K562 (cell line): Measurements from ENCODE around the gene PLCL2. TPM values are rescaled to one million over a fixed set of nuclear protein-coding genes. Genes with fewer than 3 reads are reported as not detected.

ENCODE experiments used
- ATAC-seq: fragments of 200-7000 bp; cut with Tn5 transposase; 3 replicates; pipeline ENCODE4 v1.9.1; 2020; ENCODE audit warnings: moderate library complexity
- BruUV-seq: library from RNA; stranded (reverse); fragments of 400-500 nt; replicated peaks from 2 replicates; lab custom pipeline; 2021; lab: Mats Ljungman, UMichigan
- CTCF ChIA-PET: fragments of 300-600 bp; formaldehyde crosslinking; extraction: SDS; loops from one replicate; lab custom pipeline; 2021; ENCODE audit warnings: low intra/inter-chr PET ratio; lab: Yijun Ruan, JAX
- POLR2A ChIA-PET: fragments of 300-600, 350-650 bp; sonication (Branson Sonifier 250); formaldehyde crosslinking; extraction: SDS; loops from one replicate; lab custom pipeline; 2021; ENCODE audit warnings: antibody characterized with exemption, inconsistent platforms; lab: Yijun Ruan, JAX
- DNase-seq, 4 experiments: peaks; one replicate each; pipeline versions ENCODE4 v3.0.0 to v3.0.0-alpha.2; 2011 to 2018; ENCODE audit warnings: low spot score in 3 of 4, mixed read lengths in 3 of 4; ENCODE audit errors: extremely low read depth in 1 of 4
- FAIRE-seq: peaks from 2 replicates; lab custom pipeline; 2011; peaks lifted over from hg19 to GRCh38; lab: Jason Lieb, UNC
- H2AFZ ChIP-seq: 2 replicates; pipeline ENCODE4 v1.6.0; 2011; ENCODE audit warnings: low read depth, low read length, control low read depth, inconsistent platforms
- H3K27ac ChIP-seq: fragments of 200-600 bp; 3 replicates; pipeline ENCODE4 v1.8.0; 2011; ENCODE audit warnings: low read depth, mild to moderate bottlenecking, control low read depth, inconsistent platforms, low read length, moderate library complexity, mixed read lengths; ENCODE audit errors: extremely low read depth
- H3K27me3 ChIP-seq, 2 experiments: fragments of 300-600 bp in 1 of 2; 2 replicates in 1 of 2; 3 replicates in 1 of 2; pipeline versions ENCODE4 v1.6.0 to v1.8.0; 2011; ENCODE audit warnings: inconsistent platforms in 2 of 2, low read length in 2 of 2, mild to moderate bottlenecking in 1 of 2, mixed read lengths in 1 of 2, moderate library complexity in 1 of 2; ENCODE audit not compliant: control insufficient read depth in 2 of 2, insufficient read depth in 2 of 2
- H3K36me3 ChIP-seq: fragments of 300-600 bp; 3 replicates; pipeline ENCODE4 v1.8.0; 2011; ENCODE audit warnings: mild to moderate bottlenecking, low read length, inconsistent platforms; ENCODE audit not compliant: control insufficient read depth, insufficient read depth
- H3K4me1 ChIP-seq, 2 experiments: fragments of 200-600 bp in 1 of 2; replicated peaks in 1 of 2; 2 replicates in 1 of 2; 3 replicates in 1 of 2; pipeline versions ENCODE4 v1.5.1 to v1.8.0; 2011; ENCODE audit warnings: inconsistent platforms in 2 of 2, low read length in 2 of 2, mild to moderate bottlenecking in 1 of 2, mixed read lengths in 1 of 2, moderate library complexity in 1 of 2; ENCODE audit not compliant: control insufficient read depth in 2 of 2, insufficient read depth in 2 of 2
- H3K4me2 ChIP-seq: 2 replicates; pipeline ENCODE4 v1.6.1; 2011; ENCODE audit warnings: low read length, control low read depth, inconsistent platforms, mixed read lengths; ENCODE audit not compliant: insufficient read depth
- H3K4me3 ChIP-seq: fragments of 200-600 bp; sonication (generic), shearing (Covaris generic); 2 replicates; pipeline ENCODE4 v1.5.1; 2016; ENCODE audit warnings: control low read depth, inconsistent platforms
- H3K79me2 ChIP-seq: fragments of 200-600 bp; 3 replicates; pipeline ENCODE4 v1.8.0; 2011; ENCODE audit warnings: low read length, inconsistent platforms; ENCODE audit not compliant: control insufficient read depth, insufficient read depth
- H3K9ac ChIP-seq, 2 experiments: 2 replicates each; pipeline versions ENCODE4 v1.6.0 to v1.6.1; 2011; ENCODE audit warnings: low read depth in 2 of 2, low read length in 2 of 2, control low read depth in 1 of 2, inconsistent platforms in 1 of 2, mild to moderate bottlenecking in 1 of 2, mixed read lengths in 1 of 2; ENCODE audit not compliant: insufficient read depth in 1 of 2
- H3K9me1 ChIP-seq: one replicate; pipeline ENCODE4 v1.6.0; 2011; ENCODE audit warnings: inconsistent platforms, mild to moderate bottlenecking, low read length, moderate library complexity; ENCODE audit not compliant: control insufficient read depth, insufficient read depth
- H3K9me3 ChIP-seq: replicated peaks from 2 replicates; pipeline ENCODE4 v1.5.1; 2011; ENCODE audit warnings: low read depth, low read length, inconsistent platforms; ENCODE audit not compliant: control insufficient read depth, insufficient read depth
- H4K20me1 ChIP-seq: replicated peaks from 2 replicates; pipeline ENCODE4 v1.6.1; 2011; ENCODE audit warnings: low read length, inconsistent platforms, mixed read lengths; ENCODE audit not compliant: control insufficient read depth, insufficient read depth
- ARID1B ChIP-seq: fragments of 450-650 bp; IDR thresholded peaks from 2 replicates; pipeline ENCODE4 v1.6.1; 2016; ENCODE audit warnings: antibody characterized with exemption, mild to moderate bottlenecking, inconsistent platforms
- EHMT2 ChIP-seq: fragments of 450-650 bp; IDR thresholded peaks from 2 replicates; pipeline ENCODE4 v1.6.1; 2018; ENCODE audit warnings: antibody characterized with exemption
- ETV1 ChIP-seq: fragments of 450-650 bp; conservative IDR thresholded peaks from 2 replicates; pipeline ENCODE4 v1.6.1; 2016; ENCODE audit warnings: missing genetic modification characterization, control low read depth, low read depth, missing compliant biosample characterization
- FOSL1 ChIP-seq: fragments of 200-800 bp; sonication (Bioruptor generic); conservative IDR thresholded peaks from 2 replicates; pipeline ENCODE4 v1.6.1; 2016; ENCODE audit warnings: missing genetic modification characterization, missing compliant biosample characterization
- JUND ChIP-seq, 2 experiments: IDR thresholded peaks; 2 replicates in 1 of 2; 3 replicates in 1 of 2; pipeline ENCODE4 v1.6.1; 2011; ENCODE audit warnings: borderline replicate concordance in 2 of 2, low read depth in 2 of 2, low read length in 2 of 2, improper control_type of control experiment in 1 of 2, missing biosample characterization in 1 of 2, missing genetic modification characterization in 1 of 2, missing genetic modification reagents in 1 of 2
- LARP7 ChIP-seq: fragments of 450-650 bp; IDR thresholded peaks from 2 replicates; pipeline ENCODE4 v1.6.1; 2016
- NONO ChIP-seq, 2 experiments: fragments of 200-400 bp in 1 of 2; fragments of 450-650 bp in 1 of 2; formaldehyde crosslinking in 1 of 2; IDR thresholded peaks; 2 replicates each; pipeline ENCODE4 v1.6.1; 2017; ENCODE audit warnings: low read depth in 2 of 2, mild to moderate bottlenecking in 2 of 2, moderate library complexity in 2 of 2, low read length in 1 of 2
- NR4A1 ChIP-seq, 2 experiments: fragments of 250-450 bp in 1 of 2; fragments of 450-650 bp in 1 of 2; sonication (Bioruptor Pico) in 1 of 2; IDR thresholded peaks; 2 replicates each; pipeline versions ENCODE4 v1.4.0 to v1.6.1; 2016 to 2020; ENCODE audit warnings: mild to moderate bottlenecking in 2 of 2, missing compliant biosample characterization in 1 of 2, missing genetic modification characterization in 1 of 2, moderate library complexity in 1 of 2
- SMARCA4 ChIP-seq: fragments of 450-650 bp; IDR thresholded peaks from 2 replicates; pipeline ENCODE4 v1.6.1; 2016
- WGBS: fragments of 100-300 bp; shearing (Covaris generic); methylation state at CpG from one replicate; pipeline ENCODE4 v1.1.6; 2016; ENCODE audit warnings: low coverage, mixed read lengths; ENCODE audit not compliant: insufficient coverage; ENCODE audit errors: missing lambda C conversion rate; 5-methylcytosine and 5-hydroxymethylcytosine counted together
- in situ Hi-C: fragments of 300-500 bp; cut with MboI; formaldehyde crosslinking; loops from 4 replicates; pipeline ENCODE4 v1.15.0; 2018; ENCODE audit warnings: inconsistent platforms, mixed read lengths
- intact Hi-C: fragments of 100-400 bp; cut with micrococcal nuclease; formaldehyde crosslinking; loops from 2 replicates; pipeline ENCODE4 v1.14.2; 2022
- polyA plus RNA-seq, 8 experiments: library from polyadenylated mRNA; depleted of rRNA in 4 of 8; stranded (reverse) in 5 of 8; unstranded in 3 of 8; fragments of >200 nt; fragmentation: Nextera tagmentation in 2 of 8; fragmentation: Illumina TruSeq in 1 of 8; extraction: Ambion mirVana in 2 of 8; extraction: Trizol in 1 of 8; gene quantifications; 2 replicates each; pipeline versions ENCODE4 v1.2.1 to v1.2.3, GENCODE V29; 2011 to 2014; ENCODE audit warnings: inconsistent platforms in 1 of 8, missing spikeins in 1 of 8
- total RNA-seq, 7 experiments: library from RNA; depleted of rRNA in 6 of 7; stranded (reverse); fragments of >200 nt in 6 of 7; fragmentation: Illumina TruSeq in 2 of 7; extraction: Trizol in 2 of 7; gene quantifications; 2 replicates each; pipeline versions ENCODE4 v1.2.1 to v1.2.3, GENCODE V29; 2011 to 2021; ENCODE audit warnings: low replicate concordance in 1 of 7
- TF ChIP-seq, protein P1 (sequence below), 2 experiments: fragments of 450-650 bp in 1 of 2; sonication (generic) in 1 of 2; formaldehyde crosslinking in 1 of 2; IDR thresholded peaks in 1 of 2; conservative IDR thresholded peaks in 1 of 2; 2 replicates each; pipeline versions ENCODE4 v1.6.1 to v1.8.1; 2016 to 2023; ENCODE audit warnings: mild to moderate bottlenecking in 2 of 2, moderate library complexity in 2 of 2, inconsistent platforms in 1 of 2, missing genetic modification reagents in 1 of 2

PLCL2 gene
- total and polyA plus RNA-seq, 9 of the 15 experiments (the other 6 are each of a cell fraction or from before 2014, with no cell fraction given) = 0.03 to 0.18 (median 0.11) TPM; not detected in 2

- no peaks in the 10 kb centered on the region for H3K36me3 ChIP-seq
- H3K79me2 ChIP-seq = no peaks in the 10 kb centered on the region
- H3K27me3 ChIP-seq = no peaks in the 10 kb centered on the region
- CTCF ChIA-PET = no interaction called here
- no peak overlapping the region for H3K9ac ChIP-seq
- no peak overlapping the region for H3K4me3 ChIP-seq
- POLR2A ChIA-PET = no interaction called here
- H3K4me2 ChIP-seq = peak overlapping the region; percentile 22; the same call in 1 of the 2 replicates
- H3K4me1 ChIP-seq = no peaks in the 10 kb centered on the region; a peak in 2 of 5 replicates
- H4K20me1 ChIP-seq = no peaks in the 10 kb centered on the region
- peak; percentile 18; the same call in 1 of the 2 replicates for TF ChIP-seq ARID1B
- TF ChIP-seq LARP7 = no peak
- no peak for TF ChIP-seq NONO (IDR thresholded peaks at IDR 0.05; ENCODE audit: low read depth in 2 of 2, low read length in 1 of 2)
- TF ChIP-seq, protein P1, sequence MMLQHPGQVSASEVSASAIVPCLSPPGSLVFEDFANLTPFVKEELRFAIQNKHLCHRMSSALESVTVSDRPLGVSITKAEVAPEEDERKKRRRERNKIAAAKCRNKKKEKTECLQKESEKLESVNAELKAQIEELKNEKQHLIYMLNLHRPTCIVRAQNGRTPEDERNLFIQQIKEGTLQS (IDR thresholded peaks at IDR 0.05) = peak; percentile 43
- TF ChIP-seq, protein P1 (CRISPR knock-in tag; conservative IDR thresholded peaks at IDR 0.05) = no peak
- TF ChIP-seq SMARCA4 = 0 out of 2 replicates have a peak, but pooled peaks have one; percentile 15
- no peak for TF ChIP-seq NR4A1 (CRISPR knock-in tag; IDR thresholded peaks at IDR 0.05)
- peak; percentile 15; the same call in 1 of the 2 replicates for TF ChIP-seq NR4A1 (tag; IDR thresholded peaks at IDR 0.05)
- peak; percentile 79 for TF ChIP-seq FOSL1 (tag)
- peak; percentile 28; the same call in 1 of the 2 replicates for TF ChIP-seq ETV1 (tag)
- 0 out of 2 replicates have a peak, but pooled peaks have one; percentile 40 for TF ChIP-seq EHMT2
- peak; percentile 31; the same call in 1 of the 2 replicates for TF ChIP-seq JUND (IDR thresholded peaks at IDR 0.05; ENCODE audit: borderline replicate concordance, low read depth, low read length)
- TF ChIP-seq JUND (tag; IDR thresholded peaks at IDR 0.05; ENCODE audit: borderline replicate concordance, low read depth, low read length) = peak; percentile 68; the same call in 2 of the 3 replicates
- FAIRE-seq (no peak), DNase-seq (peak in 2 of 4 experiments; percentile 28 to 40), ATAC-seq (peak; percentile 68)
- intact Hi-C loops (no loop called here), in situ Hi-C loops (no loop called here)
- H3K9me3 ChIP-seq = no peaks in the 10 kb centered on the region
- H3K27ac ChIP-seq = no peak overlapping the region
- peak overlapping the region; percentile 67; the same call in 1 of the 2 replicates for H2AFZ ChIP-seq
- 3% methylated on average over 4 of the region's 4 CpGs for WGBS
- H3K9me1 ChIP-seq = no peaks in the 10 kb centered on the region
- no TSS peak for BruUV-seq
These were observed 181.1 kb downstream of the PLCL2 start for GRCh38 chr3:17065881-17066280.
